ENCODE results near the gene FGFR4. TPM values are rescaled to one million over a fixed set of nuclear protein-coding genes. Genes with fewer than 3 reads are reported as not detected.
A peak's percentile ranks its signal among the peaks of the same experiment; 100 is the strongest.

The FGFR4 gene
- total RNA-seq, 1 donor from 2014 or later = 1.7 TPM

DNA sequence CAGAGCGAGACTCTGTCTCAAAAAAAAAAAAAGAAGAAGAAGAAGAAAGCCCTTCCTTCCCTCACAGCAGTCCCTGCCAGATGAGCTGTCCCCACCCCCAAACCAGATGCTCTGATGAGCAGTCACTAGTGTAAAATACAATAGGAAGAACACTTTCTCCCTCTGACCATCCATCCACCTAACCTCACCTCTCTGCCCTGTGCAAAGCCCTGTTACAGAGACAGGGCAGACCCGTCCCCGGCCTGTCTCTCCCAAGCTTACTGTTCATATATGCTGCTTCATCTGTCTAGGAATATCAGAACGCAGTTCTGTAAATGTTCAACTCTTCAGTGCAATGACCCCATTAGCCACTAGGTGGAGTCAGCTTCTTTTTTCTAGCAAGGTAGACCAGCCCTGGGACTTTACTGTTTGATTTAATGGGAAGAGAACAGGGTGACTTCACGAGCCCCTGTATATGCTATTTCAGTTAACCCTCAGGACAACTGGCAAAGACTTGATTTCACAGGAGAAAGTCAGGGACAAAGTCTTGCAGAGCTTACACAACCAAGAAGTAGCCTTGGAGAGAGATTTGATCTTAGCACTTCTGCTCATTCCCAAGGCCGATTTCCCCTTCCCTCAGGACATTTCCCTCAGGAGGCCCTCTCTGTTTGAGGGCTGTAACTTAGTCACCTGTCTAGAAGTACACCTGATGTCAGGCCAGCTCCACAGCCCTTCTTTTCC, 14.9 kb upstream of the FGFR4 start:
- TF ChIP-seq, protein P1, sequence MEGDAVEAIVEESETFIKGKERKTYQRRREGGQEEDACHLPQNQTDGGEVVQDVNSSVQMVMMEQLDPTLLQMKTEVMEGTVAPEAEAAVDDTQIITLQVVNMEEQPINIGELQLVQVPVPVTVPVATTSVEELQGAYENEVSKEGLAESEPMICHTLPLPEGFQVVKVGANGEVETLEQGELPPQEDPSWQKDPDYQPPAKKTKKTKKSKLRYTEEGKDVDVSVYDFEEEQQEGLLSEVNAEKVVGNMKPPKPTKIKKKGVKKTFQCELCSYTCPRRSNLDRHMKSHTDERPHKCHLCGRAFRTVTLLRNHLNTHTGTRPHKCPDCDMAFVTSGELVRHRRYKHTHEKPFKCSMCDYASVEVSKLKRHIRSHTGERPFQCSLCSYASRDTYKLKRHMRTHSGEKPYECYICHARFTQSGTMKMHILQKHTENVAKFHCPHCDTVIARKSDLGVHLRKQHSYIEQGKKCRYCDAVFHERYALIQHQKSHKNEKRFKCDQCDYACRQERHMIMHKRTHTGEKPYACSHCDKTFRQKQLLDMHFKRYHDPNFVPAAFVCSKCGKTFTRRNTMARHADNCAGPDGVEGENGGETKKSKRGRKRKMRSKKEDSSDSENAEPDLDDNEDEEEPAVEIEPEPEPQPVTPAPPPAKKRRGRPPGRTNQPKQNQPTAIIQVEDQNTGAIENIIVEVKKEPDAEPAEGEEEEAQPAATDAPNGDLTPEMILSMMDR (IDR thresholded peaks at IDR 0.05) = peak; percentile 87
- Mint-ChIP-seq H3K9me3 (ENCODE audit: unreplicated experiment) (no peaks in the 10 kb centered on the region), H3K27me3 (ENCODE audit: unreplicated experiment) (no peaks in the 10 kb centered on the region), H3K36me3 (ENCODE audit: unreplicated experiment) (no peaks in the 10 kb centered on the region), H3K4me3 (ENCODE audit: unreplicated experiment) (peak overlapping the region; percentile 36), H3K27ac (ENCODE audit: unreplicated experiment) (peak overlapping the region; percentile 36), H3K4me1 (ENCODE audit: unreplicated experiment) (peaks cover 6% of the 10 kb centered on the region)
- DNase-seq (ENCODE audit: extremely low spot score, unreplicated experiment) = peak; percentile 91

DNA sequence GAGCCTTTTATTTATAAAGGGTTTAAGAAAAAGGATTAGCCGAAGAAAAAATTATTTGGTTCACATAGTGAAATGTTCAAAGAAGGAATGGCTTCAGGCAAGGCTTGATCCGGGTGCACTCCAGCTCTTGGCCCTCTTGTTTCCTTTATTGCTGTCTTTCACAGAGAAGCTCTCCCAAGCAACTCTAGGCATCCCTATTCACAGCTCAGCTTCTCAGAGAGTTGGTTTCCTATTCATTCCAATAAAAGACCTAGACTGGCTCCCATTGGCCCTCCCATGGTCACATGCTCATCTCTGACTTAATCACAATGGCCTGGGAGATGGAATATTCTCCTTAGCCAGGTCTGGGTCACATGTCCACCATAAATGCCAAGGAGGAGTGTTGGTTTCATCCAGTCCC, 9.4 kb upstream of the FGFR4 start:
- TF ChIP-seq, protein P1 (IDR thresholded peaks at IDR 0.05) = no peak
- no peaks in the 10 kb centered on the region for H3K36me3 Mint-ChIP-seq (ENCODE audit: unreplicated experiment)
- H3K27me3 Mint-ChIP-seq (ENCODE audit: unreplicated experiment) = no peaks in the 10 kb centered on the region
- no peak overlapping the region for H3K27ac Mint-ChIP-seq (ENCODE audit: unreplicated experiment)
- H3K4me3 Mint-ChIP-seq (ENCODE audit: unreplicated experiment) = no peak overlapping the region
- H3K9me3 Mint-ChIP-seq (ENCODE audit: unreplicated experiment) = no peaks in the 10 kb centered on the region
- no peaks in the 10 kb centered on the region for H3K4me1 Mint-ChIP-seq (ENCODE audit: unreplicated experiment)
- no peak for DNase-seq (ENCODE audit: extremely low spot score, unreplicated experiment)

DNA sequence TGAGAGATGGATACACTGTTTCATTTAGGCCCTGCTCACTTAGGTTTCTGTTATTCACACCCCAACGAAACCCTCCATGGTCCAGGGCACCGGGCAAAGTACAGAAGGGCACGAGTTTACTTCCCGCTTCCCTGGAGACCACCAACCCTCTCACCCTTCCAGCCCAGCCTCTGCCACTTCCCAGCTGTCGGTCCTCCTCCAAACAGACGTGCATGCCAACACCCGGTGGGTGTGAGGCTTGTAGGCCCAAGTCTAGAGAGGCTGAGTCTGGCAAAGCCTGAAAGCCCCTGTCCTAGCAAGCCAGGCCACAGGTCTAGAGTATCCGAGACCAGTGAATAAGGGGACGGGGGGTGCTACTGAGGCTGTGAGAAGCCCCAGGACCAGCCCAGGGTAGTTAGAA, 7.1 kb upstream of the FGFR4 start:
- Mint-ChIP-seq H3K9me3 (ENCODE audit: unreplicated experiment) (no peaks in the 10 kb centered on the region), H3K36me3 (ENCODE audit: unreplicated experiment) (no peaks in the 10 kb centered on the region), H3K4me3 (ENCODE audit: unreplicated experiment) (no peak overlapping the region), H3K4me1 (ENCODE audit: unreplicated experiment) (no peaks in the 10 kb centered on the region), H3K27ac (ENCODE audit: unreplicated experiment) (no peak overlapping the region), H3K27me3 (ENCODE audit: unreplicated experiment) (peaks cover 15% of the 10 kb centered on the region)
- DNase-seq (ENCODE audit: extremely low spot score, unreplicated experiment) = no peak
- TF ChIP-seq, protein P1 (IDR thresholded peaks at IDR 0.05) = no peak

DNA sequence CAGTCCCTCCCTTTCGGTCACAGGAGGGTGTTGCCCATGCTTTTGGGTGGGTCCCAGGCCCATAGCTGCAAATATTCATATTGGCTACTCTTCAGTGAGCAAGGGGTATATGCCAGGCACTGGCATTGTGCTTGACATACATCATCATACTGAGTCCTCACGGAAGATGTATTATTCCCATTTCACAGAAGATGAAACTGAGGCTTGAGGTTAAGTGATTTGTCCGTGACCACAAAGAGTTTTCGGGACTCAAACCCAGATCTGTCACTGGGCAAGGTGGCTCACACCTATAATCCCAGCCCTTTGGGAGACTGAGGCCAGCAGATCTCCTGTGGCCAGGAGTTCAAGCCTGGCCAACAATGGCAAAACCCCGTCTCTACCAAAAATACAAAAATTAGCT, 6.5 kb upstream of the FGFR4 start:
- peaks cover 17% of the 10 kb centered on the region for H3K27me3 Mint-ChIP-seq (ENCODE audit: unreplicated experiment)
- no peak overlapping the region for H3K27ac Mint-ChIP-seq (ENCODE audit: unreplicated experiment)
- no peaks in the 10 kb centered on the region for H3K9me3 Mint-ChIP-seq (ENCODE audit: unreplicated experiment)
- no peaks in the 10 kb centered on the region for H3K4me1 Mint-ChIP-seq (ENCODE audit: unreplicated experiment)
- DNase-seq (ENCODE audit: extremely low spot score, unreplicated experiment) = no peak
- no peaks in the 10 kb centered on the region for H3K36me3 Mint-ChIP-seq (ENCODE audit: unreplicated experiment)
- no peak overlapping the region for H3K4me3 Mint-ChIP-seq (ENCODE audit: unreplicated experiment)
- TF ChIP-seq, protein P1 (IDR thresholded peaks at IDR 0.05) = no peak

DNA sequence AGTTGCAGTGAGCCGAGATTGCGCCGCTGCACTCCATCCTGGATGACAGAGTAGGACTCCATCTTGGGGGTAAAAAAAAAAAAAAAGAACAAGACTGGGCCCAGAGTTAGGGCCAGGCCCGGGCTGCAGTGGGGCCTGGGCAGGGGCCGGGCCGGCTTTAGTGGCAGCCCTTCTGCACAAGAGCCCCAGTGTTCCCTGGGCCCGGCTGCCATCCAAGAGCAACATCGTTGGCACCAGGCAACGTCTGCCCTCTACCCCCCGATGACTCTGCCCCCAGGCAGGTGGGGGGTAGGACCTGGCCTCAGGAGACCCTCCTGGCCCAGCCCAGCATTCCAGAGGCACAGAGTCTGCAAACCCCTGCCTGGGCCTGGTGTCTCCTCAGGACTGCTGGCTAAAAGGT, 4.9 kb upstream of the FGFR4 start:
- Mint-ChIP-seq H3K27me3 (ENCODE audit: unreplicated experiment) (peaks cover 17% of the 10 kb centered on the region), H3K4me3 (ENCODE audit: unreplicated experiment) (no peak overlapping the region), H3K27ac (ENCODE audit: unreplicated experiment) (no peak overlapping the region), H3K4me1 (ENCODE audit: unreplicated experiment) (peaks cover 5% of the 10 kb centered on the region), H3K36me3 (ENCODE audit: unreplicated experiment) (no peaks in the 10 kb centered on the region), H3K9me3 (ENCODE audit: unreplicated experiment) (no peaks in the 10 kb centered on the region)
- TF ChIP-seq, protein P1 (IDR thresholded peaks at IDR 0.05) = no peak
- DNase-seq (ENCODE audit: extremely low spot score, unreplicated experiment) = no peak

Data from osteocyte (in vitro differentiated cells).